Measurements from ENCODE around the gene BICDL2.

BICDL2 gene

DNA sequence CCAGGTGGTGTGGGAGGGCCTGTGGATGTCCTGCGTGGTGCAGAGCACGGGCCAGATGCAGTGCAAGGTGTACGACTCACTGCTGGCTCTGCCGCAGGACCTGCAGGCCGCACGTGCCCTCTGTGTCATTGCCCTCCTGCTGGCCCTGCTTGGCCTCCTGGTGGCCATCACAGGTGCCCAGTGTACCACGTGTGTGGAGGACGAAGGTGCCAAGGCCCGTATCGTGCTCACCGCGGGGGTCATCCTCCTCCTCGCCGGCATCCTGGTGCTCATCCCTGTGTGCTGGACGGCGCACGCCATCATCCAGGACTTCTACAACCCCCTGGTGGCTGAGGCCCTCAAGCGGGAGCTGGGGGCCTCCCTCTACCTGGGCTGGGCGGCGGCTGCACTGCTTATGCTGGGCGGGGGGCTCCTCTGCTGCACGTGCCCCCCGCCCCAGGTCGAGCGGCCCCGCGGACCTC is 23.2 kb downstream of the BICDL2 start:
- in situ Hi-C loops (cut with MboI; ENCODE audit: low sequenced_read_pairs) = no loop called here

DNA sequence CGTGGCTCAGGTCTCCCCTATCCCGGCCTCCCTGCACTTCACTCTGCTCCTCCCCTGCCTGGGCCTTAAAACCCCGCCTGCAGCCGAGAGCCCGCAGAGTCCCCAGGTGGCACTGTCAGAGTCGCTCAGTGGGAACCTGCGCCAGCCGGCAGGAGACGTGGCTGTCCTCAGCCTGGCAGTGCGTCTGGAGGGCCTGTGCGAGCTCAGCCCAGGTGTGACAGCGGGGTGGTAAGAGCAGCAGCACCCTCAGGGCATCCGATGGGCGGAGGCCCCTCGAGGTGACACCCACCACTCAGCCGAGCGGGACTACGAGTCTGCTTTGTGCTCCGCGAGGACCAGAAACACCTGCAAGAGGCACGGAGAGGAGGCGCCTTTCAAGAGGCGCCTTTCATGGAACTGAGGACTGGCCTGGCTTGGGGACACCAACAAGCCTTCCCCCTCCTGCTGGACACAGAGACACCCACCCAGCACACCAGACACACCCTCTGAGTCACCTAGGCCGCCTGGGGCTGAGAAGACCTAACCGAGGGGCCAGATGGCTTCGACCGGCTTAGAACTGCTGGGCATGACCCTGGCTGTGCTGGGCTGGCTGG is 23.8 kb downstream of the BICDL2 start, which contains the start of gene CLDN9:
Gene CLDN9, plus strand, starts transcription at position 96 of the 593 bp plus-strand sequence. Its CDS starts 440 bp downstream, at position 536.
- in situ Hi-C loops (cut with MboI; ENCODE audit: low sequenced_read_pairs) = no loop called here

DNA sequence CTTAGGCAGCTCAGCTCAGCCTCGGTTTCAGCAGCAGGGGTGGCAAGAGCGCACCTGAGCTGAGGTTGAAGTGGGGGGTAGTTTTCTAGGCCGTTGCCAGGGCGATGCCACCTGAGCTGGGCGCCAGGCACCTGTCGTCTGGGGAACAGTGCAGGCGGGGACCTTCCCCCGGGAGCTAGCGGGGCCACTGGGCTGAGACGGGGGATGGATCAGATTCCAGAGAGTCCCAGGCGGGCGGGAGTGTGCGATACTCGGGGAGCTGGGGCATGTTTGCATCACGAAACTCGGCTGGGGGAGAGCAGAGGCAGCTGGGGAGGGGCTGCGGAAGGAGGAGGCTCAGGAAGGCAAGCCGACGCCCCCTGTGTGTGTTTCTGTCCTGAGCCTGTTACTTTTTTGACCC is 24.5 kb downstream of the BICDL2 start:
- in situ Hi-C loops (cut with MboI; ENCODE audit: low sequenced_read_pairs) = no loop called here

DNA sequence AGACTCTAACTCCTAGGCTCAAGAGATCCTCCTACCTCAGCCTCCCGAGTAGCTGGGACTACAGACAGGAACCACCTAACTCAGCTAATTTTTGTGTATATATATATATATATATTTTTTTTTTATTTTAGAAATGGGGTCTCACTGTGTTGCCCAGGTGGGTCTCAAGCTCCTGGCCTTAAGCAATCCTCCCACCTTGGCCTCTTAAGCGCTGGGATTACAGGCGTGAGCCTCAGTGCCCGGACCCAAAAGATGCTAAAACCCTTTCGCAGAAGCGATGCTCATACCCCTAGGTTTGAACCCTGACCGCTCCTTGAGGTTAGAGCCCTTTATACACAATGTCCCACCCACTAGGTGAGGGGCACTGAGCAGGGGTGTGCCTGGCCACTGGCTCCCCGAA is 26.2 kb downstream of the BICDL2 start:
- in situ Hi-C loops (cut with MboI; ENCODE audit: low sequenced_read_pairs) = no loop called here

DNA sequence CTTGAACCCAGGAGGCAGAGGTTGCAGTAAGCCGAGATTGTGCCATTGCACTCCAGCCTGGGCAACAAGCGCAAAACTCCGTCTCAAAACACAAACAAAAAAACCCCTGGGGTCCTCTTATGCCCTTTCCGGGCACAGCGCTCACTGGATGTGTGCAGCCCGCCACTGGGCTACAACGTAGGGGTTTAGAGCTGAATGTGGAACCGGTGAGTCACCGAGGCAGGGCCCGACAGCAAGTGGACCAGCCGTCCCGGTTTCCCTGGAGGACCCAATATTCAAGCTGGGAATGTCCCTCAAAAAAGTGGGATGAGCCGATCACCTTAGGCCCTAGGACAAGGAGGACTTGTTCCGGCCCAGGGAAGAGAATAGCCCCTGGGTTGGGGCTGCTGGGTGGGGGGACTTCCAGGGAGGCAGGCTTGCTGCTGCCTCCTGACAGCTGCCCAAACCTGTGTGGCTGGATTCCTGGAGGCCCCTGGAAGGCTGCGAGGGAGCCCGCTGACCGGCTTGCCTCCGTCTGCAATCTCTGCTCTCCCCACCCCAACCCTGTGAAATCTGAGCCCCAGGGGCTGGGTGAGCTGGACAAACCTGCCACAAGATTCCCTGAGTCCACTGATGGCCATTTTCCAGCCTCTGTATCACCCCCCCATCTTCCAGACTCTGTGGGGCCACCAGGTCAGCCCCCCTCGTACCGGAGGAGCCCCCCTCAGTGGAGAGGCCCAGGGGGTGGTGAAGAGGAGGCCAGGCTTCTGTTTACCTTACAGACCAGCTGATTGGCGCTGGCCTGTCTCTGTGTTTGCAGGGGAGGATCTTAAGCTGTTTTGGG is 27.0 kb downstream of the BICDL2 start:
- in situ Hi-C loops (cut with MboI; ENCODE audit: low sequenced_read_pairs) = no loop called here

DNA sequence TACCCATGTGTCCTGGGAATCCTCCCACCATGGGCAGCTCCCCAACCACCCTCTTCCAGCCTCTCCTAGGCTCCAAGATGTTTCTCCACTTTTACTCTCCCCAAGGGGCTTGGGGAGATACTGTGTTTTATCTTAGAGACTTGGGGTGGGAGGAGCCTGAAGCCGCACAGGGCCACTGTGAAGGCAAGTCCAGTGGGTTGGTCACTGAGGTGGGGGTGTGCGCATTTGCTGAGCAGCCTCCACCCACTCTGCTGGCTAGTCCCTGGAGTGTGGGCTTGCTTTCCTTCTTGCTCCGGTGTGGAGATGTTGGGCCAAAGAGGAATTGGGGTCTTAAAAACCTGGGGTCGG is 28.1 kb downstream of the BICDL2 start:
- in situ Hi-C loops (cut with MboI; ENCODE audit: low sequenced_read_pairs) = no loop called here

DNA sequence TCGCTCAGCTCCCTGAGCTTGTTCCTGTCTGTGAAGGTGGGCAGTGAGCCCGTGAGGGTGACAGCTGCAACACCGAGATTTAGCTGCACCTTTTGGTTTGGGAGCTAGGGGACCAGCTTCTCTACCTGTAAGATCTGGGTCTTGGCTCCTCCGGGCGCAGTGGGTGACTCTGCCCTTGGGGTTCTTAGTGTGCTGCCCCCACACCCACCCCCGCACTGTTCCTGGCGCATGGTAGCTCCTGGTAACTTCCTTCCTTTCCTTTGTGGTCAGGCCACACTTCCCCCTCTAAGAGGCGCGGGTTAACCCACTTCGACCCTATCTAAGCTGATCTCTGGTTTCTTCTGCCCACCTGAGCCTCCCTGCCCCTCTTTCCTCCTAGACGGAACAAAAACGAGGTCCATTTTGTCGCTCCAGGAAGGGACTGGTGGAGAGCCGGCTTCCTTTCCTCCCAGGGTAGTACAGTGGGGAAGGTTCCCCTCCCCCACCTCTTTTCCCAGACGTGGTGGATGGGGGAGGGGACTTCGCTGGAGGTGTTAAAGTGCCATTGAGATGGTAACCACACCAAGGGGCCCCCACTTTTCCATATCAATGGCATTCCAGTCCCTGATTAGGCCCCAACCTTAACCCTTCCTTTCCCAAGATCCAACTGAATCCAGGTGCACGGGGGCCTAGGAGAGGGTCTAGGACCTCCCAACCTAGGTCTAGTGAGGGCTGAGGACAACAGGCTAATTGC is 28.6 kb downstream of the BICDL2 start:
- in situ Hi-C loops (cut with MboI; ENCODE audit: low sequenced_read_pairs) = no loop called here

DNA sequence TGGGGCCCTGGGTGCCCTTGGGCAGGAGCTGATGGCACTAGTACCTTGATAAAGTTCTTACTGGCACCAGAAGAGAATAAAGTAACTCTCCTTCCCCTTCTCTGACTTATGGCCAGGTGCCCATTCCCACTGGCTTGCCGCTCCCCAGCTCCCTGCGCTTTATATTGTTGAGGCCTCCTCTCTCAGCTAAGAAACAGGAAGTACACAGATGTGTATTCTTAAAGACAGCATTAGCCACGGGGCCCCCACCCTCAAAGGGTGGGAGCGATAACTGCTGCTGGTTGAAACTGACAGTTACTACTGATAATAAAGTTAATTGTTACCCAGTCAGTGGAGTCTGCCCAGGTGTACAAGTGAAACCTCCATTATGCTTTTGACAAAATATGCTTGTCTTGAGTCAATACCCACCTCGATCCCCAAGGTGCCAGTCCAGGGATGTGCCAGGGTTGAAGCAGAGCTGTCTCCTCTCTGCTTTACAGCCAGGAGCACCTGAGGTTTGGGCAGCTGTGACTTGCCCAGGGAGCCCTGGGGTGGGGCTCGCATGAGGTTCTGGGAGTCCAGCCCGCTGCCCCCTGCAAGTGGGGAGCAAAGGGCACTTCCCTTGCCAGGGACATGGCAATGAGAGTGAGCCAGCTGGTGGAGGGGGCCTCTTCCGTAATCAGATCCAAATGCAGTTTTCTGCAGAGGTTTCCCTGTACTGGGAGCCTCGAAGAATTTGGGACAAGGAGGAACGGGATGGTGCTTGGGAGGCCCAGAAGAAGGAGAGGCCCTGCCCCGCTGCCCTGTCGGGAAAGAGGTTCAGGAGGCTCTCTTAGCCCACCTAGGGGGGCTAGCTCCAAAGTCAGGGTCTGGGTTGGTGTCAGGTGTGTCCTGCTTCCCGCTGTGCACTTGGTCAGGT is 29.4 kb downstream of the BICDL2 start:
- in situ Hi-C loops (cut with MboI; ENCODE audit: low sequenced_read_pairs) = no loop called here

DNA sequence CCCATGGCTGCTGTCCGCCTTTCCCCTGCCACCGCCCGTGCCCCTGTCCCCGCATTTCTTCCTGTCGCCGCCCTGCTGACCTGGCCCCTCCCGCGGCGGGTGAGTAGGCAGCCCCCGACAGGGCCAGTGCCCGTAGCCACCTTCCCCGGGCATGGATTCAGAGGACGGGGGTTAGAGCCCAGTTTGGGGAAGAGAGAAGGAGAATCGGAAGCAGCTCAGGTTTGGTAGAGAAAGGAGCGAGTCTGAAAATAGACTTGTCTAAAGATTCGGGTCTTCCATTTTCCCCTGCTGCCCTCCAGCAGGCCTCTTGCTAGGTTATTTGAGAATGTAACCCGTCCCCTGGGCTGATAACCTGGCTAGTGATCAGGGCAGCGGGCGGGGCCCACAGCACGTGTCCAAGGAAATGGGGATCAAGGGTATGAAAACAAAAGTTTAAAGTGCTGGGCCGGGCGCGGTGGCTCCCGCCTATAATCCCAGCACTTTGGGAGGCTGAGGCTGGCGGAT is 31.9 kb downstream of the BICDL2 start:
- in situ Hi-C loops (cut with MboI; ENCODE audit: low sequenced_read_pairs) = no loop called here

DNA sequence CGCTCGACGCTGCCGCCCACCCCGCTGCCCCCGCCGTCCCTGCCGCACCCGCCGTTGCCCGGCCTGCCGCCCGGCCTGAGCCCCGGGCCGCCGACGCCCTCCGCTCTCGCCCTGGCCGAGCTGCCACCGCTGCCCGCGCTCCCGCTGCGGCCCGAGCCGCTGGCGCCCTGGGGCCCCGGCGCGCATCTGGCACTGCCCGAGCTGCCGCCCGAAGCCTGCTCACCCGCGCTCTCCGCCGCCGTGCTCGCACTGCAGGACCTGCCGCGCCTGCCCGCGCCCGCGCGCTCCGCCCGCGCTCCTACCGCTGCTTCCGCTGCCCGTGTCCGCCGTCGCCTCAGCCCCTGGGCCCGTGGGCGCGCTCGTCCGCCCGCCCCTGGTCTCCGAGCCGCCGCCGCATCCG is 32.4 kb downstream of the BICDL2 start:
- in situ Hi-C loops (cut with MboI; ENCODE audit: low sequenced_read_pairs) = no loop called here

DNA sequence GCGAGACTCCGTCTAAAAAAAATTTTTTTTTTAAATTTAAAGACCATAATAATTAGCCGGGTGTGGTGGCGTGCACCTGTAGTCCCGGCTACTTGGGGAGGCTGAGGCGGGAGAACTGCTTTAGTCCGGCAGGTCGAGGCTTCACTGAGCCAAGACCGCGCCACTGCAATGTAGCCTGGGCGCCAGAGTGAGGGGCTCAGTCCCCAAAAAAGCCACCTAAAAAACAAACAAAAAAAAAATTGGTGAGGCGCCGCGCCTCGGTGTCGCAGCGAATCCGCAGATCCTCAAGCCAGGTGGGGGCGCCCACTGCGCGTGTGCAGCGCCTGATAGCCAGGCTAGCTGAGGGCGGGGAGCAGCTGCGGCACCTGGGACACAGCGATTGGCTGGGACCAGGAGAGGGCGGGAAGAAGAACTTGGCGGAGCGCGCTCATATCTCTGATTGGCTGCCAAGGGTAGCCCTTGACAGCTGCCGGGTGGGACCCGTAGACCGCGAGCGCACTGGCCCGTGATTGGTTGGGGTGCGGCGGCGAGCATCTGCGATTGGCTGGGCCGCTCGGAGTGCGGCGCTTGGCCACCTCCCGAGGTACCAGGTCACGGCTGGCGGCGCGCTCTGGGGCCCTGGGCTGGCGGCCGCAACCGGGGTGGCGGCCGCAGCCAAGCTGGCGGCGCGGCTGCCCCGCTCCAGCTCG is 33.0 kb downstream of the BICDL2 start:
- in situ Hi-C loops (cut with MboI; ENCODE audit: low sequenced_read_pairs) = no loop called here

DNA sequence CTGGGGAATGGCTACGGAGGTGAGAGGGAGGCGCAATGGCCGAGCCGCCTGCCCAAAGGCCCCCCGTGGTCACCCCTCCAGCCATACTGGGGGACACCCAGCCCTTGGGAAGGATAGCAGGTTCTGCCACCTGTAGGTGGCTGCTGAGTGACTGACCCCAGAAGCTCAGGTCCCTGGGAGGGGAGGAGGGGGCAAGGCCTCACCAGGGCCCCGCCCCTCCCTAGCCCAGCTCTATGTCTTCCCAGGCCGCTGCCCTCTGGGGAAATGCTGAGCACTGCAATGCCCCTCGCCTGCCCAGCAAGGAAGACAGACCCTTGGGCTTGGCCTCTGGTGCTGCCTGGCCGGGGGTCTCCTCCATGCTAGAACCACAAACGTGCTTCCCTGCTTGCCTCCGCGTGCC is 35.4 kb downstream of the BICDL2 start:
- in situ Hi-C loops (cut with MboI; ENCODE audit: low sequenced_read_pairs) = no loop called here

DNA sequence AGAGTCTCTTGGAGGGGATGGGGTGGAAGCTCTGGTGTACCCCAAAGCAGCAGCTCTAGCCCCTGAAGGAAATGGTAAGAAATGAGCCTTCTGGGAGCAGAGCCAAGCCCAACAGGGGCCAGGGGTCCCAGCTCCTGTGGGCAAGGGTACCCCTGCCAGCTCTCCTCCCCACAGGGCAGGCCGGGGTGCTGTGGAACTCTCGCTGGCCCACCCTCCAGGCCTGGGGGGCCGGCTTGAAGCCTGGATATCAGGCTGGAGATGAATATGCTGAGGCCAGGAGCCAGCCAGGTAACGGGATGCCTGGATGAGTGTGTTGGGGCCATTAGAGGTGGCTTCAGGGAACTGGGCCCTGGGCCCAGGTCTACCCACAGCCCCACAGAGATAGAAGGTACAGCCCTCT is 36.2 kb downstream of the BICDL2 start:
- in situ Hi-C loops (cut with MboI; ENCODE audit: low sequenced_read_pairs) = no loop called here

DNA sequence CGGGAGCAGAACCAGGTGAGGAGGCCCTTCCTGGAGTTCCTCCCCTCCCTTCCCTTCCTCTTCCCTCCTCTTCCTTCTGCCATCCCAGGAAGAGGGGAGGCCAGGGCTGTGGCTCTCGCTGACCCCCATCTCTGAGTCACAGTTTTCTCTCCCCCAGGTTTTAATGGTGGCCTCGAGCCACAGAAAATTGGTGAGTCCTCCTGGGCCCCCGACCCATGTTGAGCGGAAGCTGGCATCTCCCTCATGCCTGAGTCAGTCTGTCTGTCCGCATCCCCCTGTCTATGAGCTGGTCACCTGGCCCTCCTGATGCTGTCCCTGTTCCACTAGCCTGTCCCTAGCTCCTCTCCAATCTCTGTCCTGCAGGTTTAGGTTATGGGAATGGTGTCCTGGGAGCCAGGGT is 36.8 kb downstream of the BICDL2 start:
- in situ Hi-C loops (cut with MboI; ENCODE audit: low sequenced_read_pairs) = no loop called here

DNA sequence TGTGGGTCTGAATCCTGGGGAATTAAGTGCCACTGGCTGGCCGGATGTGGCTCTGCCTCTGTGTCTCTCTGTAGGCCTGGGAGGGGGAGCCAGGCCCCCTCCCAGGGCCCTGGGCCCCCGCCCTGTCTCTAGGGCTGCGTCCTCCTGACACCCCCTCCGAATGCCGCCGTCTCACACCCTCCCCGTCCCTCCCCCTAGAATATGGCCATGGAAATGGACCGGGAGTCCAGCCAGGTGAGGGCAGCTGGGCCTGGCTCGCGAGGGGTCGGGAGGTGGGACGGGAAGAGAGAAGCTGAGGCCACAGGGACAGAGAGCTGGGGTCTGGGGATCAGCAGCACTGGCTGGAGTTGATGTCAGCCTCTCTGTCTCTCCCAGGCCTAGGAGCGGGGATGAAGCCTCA is 40.4 kb downstream of the BICDL2 start:
- in situ Hi-C loops (cut with MboI; ENCODE audit: low sequenced_read_pairs) = no loop called here

DNA sequence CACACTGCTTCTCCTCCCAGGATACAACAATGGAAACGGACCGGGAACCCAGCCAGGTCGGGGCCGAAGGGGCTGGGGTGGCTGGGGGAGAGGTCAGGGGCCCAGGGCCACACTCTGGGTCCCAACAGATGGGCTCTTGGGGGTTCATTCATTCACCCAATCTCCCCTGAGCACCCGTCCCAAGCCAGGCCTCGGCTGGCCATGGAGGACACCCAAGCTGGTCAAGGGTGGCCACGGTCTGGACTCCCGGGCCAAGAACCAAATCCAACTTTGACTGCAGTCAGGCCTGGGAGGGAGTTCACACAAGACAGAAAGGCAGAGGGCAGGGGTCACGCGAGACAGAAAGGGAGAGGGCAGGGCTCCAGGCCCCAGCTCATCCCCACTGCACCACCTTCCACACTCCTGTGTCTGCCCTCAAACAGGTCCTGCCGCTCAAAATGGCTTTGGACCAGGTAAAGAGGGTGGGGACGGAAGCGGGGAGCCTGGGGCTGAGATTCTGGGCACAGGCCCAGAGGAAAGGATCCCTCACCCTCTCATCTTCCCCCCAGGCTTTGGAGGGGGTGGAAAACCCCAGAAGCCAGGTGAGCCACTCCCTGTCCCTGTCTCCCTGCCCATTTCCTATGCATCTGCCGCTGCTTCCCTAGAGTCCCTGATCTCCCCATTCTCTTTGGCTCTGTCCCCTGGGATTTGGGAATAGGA is 44.2 kb downstream of the BICDL2 start:
- in situ Hi-C loops (cut with MboI; ENCODE audit: low sequenced_read_pairs) = no loop called here

DNA sequence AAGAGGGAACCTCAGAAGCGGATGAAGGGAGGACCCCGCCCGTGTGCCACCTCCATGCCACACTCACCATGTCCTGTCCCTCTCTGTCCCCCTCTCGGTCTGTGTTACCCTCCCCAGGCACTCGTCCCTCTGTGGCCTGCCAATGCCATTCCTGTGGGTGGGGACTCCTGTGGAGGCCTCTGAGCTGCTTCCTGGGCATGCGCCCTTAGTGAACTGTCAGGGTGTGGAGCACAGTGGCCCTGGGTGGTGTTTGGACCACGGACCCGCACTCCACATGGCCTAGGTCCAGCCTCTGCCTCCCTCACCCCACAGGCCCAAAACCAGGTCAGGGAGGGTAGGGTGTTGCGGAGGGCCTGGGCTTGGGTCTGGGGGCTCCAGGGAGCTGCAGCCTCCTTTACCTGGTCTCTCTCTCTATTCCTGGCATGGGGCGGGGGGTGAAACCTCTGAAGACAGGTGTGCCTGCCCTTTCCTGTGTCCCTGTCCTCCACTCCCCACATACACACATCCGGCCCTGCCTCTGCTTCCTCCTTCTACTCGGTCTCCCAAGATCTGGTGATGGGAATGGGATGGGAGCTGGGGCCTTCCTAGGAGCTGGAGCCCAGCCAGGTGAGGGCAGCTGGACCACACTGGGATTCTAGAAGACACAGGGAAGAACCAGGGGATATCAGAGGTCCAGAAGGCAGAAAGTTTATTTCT is 45.0 kb downstream of the BICDL2 start:
- in situ Hi-C loops (cut with MboI; ENCODE audit: low sequenced_read_pairs) = no loop called here

DNA sequence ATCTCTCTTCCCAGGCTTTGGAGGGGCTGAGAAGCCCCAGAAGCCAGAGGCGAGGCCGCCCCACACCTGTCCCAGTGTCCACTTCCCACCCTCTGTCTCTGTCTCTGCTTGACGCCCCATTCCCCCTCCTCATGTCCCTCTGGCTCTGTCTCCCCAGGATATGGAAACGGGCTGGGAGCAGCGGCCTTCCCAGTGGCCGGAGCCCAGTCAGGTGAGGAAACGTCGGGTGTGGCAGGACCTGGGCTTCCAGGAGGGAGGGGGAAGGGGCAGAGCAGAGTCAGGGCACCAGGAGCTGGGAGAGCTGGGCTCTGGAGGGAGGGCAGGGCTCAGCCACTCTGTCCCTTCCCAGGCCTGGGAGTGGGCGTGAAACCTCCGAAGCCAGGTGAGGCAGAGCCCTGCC is 45.9 kb downstream of the BICDL2 start:
- in situ Hi-C loops (cut with MboI; ENCODE audit: low sequenced_read_pairs) = no loop called here

DNA sequence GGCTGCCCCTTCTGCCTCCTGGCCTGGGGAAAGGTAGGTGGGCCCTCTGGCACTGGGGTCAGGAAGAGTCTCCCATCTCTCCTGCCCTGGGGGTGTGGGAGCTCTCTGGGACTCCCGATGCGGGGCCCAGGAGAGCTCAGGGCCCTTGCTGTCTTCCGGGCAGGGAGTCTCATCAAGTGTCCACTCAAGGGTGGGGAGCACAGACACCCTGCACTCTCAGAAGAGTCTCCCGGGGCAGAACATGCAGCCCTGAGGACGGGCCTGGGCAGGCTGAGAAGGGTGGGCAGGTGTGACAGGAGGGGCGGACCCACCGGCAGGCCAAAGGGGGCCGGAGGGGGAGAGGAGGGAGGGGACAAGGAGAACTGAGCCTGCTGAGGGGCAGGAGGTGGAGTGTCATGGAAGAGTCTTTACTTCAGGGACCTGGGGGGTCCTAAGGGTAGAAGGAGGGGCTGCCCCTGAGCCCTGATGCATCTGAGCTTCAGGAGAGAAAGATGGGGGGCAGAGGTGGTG is 48.1 kb downstream of the BICDL2 start:
- in situ Hi-C loops (cut with MboI; ENCODE audit: low sequenced_read_pairs) = no loop called here

Measured in HL-60/S4 (cell line).